NOMO-1 treated with DMSO at 0.1 percent for 48 hours (cell line): ENCODE results near the gene DEPDC5.

Experiments
- DNase-seq: peaks from one replicate; lab custom pipeline; 2025; ENCODE audit not compliant: unreplicated experiment; lab: John Stamatoyannopoulos, UW

Gene DEPDC5

DNA sequence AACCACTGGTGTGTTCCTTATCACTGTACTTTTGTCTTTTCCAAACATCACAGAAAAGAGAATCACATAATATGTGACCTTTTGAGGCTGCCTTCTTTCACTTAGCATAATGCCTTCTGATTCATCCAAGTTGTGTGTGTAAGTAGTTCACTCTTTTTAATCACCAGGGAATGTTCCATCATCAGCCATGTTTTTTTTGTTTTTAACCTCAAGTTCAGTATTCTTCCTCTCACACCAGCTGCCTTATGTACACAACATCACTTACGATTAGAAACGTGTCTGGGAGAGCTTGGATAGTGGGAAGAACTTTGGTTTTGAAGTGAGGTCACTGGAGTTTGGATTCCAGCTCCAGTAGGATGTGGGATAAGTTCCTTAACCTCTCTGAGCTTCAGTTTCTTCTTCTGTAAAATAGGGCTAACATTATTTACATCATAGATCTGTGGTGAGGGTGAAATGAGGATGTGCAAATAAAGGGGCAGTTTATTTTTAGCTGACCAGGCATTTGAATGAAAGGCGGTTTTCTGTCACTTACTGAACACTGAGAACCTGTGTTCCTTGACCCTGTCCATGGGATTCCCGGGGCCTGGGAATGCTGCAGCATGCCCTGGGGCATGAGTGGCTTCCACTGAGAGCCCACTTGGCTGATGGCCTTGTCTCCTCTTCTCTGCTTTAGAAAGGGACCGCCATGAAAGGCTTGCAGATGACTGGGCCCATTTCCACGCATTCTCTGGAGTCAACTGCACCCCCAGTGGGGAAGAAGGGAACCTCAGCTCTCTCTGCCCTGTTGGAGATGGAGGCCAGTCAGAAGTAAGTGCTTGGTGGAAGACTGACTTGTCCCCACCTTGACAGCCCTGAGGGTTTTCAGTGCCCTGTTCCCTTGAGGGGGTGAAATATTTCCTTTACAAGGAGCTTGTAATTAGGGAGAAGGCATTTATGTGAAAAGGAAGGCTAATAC lies 92.6 kb downstream of the DEPDC5 start:
- DNase-seq, result peak; percentile 21

- no peak for DNase-seq
These were observed 94.6 kb downstream of the DEPDC5 start for GRCh38 chr22:31848411-31848810.

DNA sequence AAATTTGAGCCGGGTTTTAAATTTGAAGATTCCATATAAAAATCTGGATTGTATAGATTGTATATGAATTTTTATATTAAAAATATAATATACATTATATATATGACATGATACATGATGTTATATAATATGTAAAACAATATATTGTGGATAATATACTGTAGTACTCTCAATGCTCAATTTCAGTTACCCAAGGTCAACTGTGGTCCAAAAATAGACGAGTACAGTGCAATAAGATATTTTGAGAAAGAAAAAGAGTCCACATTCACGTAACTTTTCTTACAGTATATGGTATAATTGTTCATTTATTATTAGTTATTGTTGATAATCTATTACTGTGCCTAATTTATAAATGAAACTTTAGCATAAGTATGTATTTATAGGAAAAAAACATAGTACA lies 96.3 kb downstream of the DEPDC5 start:
- DNase-seq, result no peak

- DNase-seq, result no peak
These were observed 99.0 kb downstream of the DEPDC5 start for GRCh38 chr22:31852691-31853421.

GRCh38 chr22:31853736-31854495 lies 100.1 kb downstream of the DEPDC5 start:
- DNase-seq, result no peak

DNA sequence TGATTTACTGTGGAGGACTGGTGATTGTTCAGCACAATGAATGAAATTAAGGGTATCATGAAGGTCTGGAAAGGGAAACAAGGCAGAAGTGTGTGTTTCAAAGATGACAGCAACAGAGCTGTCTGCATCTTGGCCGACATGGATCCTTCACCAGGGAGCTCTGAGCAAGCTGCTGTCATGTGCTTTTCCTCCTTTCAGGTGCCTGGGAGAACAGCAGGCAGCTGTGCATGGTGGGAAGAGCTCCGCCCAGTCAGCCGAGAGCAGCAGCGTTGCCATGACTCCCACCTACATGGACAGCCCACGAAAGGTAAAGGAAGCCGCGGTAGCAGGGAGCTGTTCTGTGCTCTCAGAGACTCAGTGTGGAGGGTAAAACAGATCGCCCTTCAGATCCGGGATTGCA lies 103.4 kb downstream of the DEPDC5 start:
- DNase-seq, result no peak

DNA sequence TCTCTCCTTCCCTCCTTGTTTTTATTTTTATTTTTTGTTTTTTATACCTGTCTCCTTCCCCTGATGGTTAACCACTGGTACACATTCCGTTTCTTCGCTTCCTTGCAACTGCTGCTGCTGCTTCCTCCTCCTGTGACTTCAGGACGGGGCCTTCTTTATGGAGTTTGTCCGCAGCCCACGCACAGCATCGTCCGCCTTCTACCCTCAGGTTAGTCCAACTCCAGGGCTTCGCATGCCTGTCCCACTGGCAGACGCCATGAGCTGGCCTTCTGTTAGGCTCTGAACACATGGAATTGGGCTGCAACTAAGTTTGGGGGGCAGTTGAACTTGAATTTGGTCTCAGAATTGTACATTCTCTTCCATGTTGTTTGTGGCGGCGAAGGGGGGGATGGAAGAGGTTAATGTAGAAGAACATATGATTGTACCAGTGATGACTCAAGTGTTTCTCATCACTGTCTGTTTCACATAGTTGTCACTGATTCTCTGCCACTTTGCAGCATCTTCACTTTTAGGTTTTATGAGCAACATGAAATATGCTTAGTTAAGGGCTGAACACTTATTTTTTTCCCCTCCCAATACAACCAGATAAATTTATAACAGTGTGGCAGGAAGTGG lies 107.5 kb downstream of the DEPDC5 start:
- DNase-seq, result no peak

DNA sequence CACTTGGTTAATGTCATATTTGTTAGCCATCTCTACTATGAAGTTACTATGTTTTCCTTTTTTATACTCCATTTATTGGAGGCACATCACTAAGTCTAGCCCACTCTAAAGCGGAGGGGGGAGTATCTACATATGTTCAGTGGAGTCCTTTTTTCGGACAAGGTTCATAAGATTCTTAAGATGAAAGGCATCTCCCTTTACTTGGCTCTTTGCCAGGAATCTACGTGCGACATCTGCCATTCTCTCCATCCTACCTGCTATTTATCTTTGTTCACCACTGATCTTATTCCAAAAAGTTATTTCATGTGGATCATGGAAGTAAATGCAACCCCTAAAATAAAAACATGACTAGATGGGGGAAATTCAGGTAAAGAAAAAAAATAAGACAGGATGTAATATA lies 113.1 kb downstream of the DEPDC5 start:
- no peak for DNase-seq

DNA sequence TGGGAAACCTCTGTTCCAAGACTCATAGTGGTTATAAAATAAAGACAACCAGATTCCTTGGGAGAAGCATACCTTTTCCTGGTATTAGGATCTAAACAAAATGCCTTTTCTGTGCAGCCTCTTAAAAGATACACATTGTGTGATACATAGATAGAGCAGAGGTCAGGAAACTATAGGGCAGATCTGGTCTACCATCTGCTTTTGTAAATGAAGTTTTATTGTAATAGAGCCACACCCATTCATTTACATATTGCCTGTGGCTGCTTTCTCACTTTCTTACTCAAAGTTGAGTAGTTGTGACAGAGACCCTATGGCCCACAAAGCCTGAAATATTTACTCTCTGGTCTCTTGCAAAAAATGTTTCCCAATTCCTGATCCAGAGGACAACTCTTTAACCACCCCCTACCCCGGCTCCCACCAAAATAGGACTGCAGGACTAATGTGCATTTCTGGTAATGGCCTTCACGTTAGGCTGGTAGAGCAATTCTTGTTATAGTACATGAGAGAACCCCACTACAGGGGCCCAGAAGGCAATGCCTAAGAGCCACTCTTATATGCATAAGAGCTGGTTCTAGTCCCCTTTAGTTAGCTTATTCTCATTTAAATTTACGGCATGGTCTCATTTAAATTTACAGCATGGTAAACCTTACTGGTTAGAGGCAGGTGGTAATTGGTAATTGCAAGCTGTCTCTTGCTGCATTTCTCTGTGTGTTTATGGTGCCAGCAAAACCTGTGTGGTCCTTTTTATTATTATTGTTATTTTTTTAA lies 113.8 kb downstream of the DEPDC5 start:
- no peak for DNase-seq

DNA sequence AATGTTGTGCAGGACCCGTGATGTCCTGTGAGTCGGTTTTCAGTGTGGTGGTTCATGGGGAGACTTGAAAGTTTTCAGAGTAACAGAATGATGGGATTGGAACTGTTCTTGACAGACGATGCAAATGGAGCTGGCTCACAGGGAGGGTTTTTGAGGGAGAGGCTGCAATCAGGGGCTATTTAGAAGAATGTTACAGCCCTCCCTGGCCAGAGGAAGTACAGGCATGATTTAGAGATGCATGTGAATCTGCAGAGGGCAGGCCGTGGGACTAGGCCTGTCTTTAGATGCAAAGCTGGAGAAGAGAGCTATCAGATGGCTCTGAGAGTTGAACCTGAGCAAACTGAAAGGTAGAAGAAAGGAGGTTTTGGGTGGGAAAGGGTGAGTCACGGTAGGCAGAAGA lies 115.9 kb downstream of the DEPDC5 start:
- DNase-seq, result no peak

DNA sequence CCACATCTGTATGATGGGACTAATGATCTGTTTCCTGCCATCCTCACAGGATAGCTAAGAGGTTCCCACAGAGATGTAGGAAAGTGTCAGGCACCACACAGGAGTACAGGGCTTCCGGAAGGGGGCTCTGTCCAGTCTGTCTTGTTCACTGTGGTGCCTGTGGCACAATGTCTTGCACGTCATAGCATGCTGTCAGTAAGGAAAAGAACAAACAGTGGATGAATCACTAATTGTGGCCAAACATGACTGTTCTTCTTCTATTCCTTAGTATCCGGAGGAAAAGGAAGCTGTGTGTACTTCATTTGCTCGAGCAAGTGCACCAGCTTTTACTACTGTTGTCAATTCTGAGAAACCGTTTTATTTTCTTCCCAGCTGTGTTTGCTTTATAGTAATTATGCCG lies 117.1 kb downstream of the DEPDC5 start:
- DNase-seq, result no peak

DNA sequence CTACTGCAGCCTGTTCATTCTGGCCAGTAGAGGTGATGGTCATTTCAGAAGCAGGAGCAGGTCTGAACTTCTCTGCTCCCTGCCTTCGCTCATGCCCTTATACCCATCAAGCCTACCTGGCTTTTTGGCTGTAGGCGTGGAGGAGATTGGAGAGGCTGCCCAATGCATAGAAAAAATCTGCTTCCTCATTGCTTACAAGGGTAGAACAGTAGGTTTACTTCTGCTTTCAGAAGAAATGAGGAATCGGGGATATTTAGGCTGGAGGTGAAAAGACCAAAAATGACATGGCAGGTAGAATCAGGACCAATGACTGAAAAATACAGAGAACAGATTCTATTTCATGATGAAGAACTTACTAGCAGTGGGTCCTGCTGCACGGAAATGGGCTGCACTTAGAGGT lies 117.7 kb downstream of the DEPDC5 start:
- peak; percentile 72 for DNase-seq

- no peak for DNase-seq
These were observed 118.4 kb downstream of the DEPDC5 start for GRCh38 chr22:31872209-31872608.

GRCh38 chr22:31874821-31875220 lies 121.0 kb downstream of the DEPDC5 start:
- DNase-seq, result no peak

DNA sequence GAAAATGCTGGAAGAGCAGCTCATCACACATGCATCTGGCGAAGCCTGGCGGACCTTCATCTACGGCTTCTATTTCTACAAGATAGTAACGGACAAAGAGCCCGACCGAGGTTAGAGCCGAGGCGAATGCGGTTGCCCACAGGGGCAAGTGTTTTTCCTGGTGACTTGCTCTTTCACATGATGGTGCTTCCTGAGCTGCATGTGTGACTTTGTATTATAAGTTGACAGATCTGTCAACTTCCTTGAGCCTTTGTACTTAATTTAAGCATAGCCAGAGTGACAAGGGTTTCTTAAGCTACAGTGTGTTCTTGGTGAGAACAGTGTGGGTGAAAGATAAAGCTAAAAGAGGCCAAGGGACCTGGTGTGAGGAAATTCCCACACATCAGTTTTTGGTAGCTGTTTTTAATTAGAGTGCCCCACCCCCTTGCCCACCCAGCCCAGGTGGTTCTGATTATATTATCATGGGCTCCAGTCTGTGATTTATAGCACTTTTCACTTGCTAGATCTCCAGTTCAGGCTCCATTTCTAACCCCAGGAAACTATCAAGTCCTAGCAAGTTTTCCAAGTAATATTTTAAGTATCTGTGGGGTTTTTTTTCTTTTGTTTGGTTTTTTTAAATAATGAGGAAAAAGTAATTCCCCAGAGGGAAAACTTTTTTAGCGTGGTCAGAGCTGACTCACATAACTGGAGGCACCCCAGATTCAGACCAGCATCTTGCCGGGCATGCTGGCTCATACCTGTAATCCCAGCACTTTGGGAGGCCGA lies 122.5 kb downstream of the DEPDC5 start:
- DNase-seq, result no peak

DNA sequence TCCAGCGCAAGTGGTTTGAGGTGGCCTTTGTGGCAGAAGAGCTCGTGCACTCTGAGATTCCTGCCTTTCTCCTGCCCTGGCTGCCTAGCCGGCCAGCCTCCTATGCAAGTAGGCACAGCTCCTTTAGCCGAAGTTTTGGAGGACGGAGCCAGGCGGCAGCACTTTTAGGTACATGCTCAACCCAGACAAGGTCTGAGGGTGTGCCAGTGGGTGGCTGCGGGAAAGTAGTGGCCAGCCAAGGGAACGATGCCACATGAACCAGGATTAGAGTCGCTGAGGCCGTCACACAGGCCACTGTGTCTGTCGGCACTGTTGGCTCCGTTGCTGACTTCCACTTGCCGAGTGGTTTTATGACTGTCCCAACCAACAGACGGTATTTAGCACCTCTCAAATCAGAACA lies 125.8 kb downstream of the DEPDC5 start:
- DNase-seq, result no peak

GRCh38 chr22:31881200-31881599 lies 127.4 kb downstream of the DEPDC5 start:
- no peak for DNase-seq

DNA sequence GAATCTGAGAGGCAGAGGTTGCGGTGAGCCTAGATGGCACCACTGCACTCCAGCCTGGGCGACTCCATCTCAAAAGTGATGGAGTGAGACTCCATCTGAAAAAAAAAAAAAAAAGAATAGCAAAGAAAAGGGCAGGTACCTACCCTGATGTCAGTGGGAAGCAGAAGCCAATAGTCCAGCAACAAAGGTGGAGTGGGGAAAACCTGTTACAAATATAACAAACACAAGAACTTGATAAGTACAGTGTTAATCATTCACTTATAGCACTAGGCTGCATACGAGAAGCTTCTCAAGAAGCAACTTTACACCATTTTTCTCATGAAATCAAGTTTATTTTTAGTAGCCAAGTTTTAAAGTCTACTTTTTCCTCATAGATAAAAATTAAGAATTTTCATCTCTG lies 128.0 kb downstream of the DEPDC5 start:
- DNase-seq, result no peak

DNA sequence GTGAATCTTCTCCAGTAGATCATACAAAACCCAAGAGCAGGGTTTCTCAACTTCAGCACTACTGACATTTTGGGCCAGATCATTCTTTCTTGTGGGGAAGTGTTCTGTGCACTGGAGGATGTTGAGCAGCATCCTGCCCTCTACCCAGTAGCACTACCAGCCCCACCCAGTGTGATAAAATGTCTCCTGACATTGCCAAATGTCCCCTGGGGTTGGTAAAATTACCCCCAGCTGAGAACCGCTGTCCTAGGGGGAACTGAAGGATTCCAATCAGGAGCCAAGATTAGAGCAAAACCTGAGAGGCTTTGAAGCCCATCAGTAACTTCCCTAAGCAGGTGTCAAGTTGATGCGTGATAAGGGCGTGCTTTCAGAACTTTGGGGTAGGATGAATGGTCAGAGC lies 129.2 kb downstream of the DEPDC5 start:
- DNase-seq, result no peak

- DNase-seq, result no peak
These were observed 130.2 kb downstream of the DEPDC5 start for GRCh38 chr22:31883989-31884388.
